ENCODE data around the gene FCHSD2. TPM values are rescaled to one million over a fixed set of nuclear protein-coding genes. Genes with fewer than 3 reads are reported as not detected.

The FCHSD2 gene
- total and polyA plus RNA-seq, 2 of the 13 experiments (the other 11 are each of a cell fraction or from before 2014, with no cell fraction given) = 20.5 to 24.8 TPM

- H3K79me2 ChIP-seq (ENCODE audit: insufficient read depth, low read length) = no peaks in the 10 kb centered on the region
- CTCF ChIA-PET (ENCODE audit: low intra/inter-chr PET ratio, low total read pairs) = no interaction called here
- H3K27me3 ChIP-seq (ENCODE audit: control insufficient read depth in 1 of 2, insufficient read depth in 2 of 2, low read length in 2 of 2) = no peaks in the 10 kb centered on the region
- H3K4me1 ChIP-seq (ENCODE audit: insufficient read depth, low read length) = no peaks in the 10 kb centered on the region
- H2AFZ ChIP-seq (ENCODE audit: low read length) = no peak overlapping the region
- H3K27ac ChIP-seq (ENCODE audit: extremely low read length, insufficient read depth, low read length) = no peak overlapping the region
- ATAC-seq = no peak
- H3K4me3 ChIP-seq (replicated peaks in 1 of 3; ENCODE audit: insufficient read depth in 1 of 3, low read depth in 2 of 3, low read length in 3 of 3) = no peak overlapping the region
- BruUV-seq (replicated peaks) = no TSS peak
- FAIRE-seq = no peak
- H4K20me1 ChIP-seq (ENCODE audit: insufficient read depth, low read length) = no peaks in the 10 kb centered on the region; the same call in 1 of the 2 replicates
- intact Hi-C loops (cut with micrococcal nuclease; ENCODE audit: unreplicated experiment) = no loop called here
- POLR2A ChIA-PET = no interaction called here
- no peaks in the 10 kb centered on the region for H3K9me3 ChIP-seq (ENCODE audit: low read length)
- H3K4me2 ChIP-seq (ENCODE audit: low read depth, low read length) = no peak overlapping the region
- WGBS (ENCODE audit: low lambda C conversion rate) = 100% methylated on average over 4 of the region's 4 CpGs
- TF ChIP-seq ATAD3A (CRISPR knock-in tag; IDR thresholded peaks at IDR 0.05) = no peak
- TF ChIP-seq, protein P1, sequence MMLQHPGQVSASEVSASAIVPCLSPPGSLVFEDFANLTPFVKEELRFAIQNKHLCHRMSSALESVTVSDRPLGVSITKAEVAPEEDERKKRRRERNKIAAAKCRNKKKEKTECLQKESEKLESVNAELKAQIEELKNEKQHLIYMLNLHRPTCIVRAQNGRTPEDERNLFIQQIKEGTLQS (CRISPR knock-in tag; IDR thresholded peaks at IDR 0.05) = no peak
- H3K9ac ChIP-seq (ENCODE audit: insufficient read depth, low read depth, low read length) = no peak overlapping the region
- DNase-seq (ENCODE audit: low spot score) = no peak
- peaks cover 11 to 34% of the 10 kb centered on the region in 2 experiments for H3K36me3 ChIP-seq (replicated peaks in 1 of 2; ENCODE audit: control insufficient read depth in 1 of 2, insufficient read depth in 2 of 2, low read length in 2 of 2)
- in situ Hi-C loops (cut with HindIII; ENCODE audit: extremely low pct_ligation_motif_present, low pct_unique_long_range_greater_than_20kb) = no loop called here
These were observed 281.5 kb downstream of the FCHSD2 start for GRCh38 chr11:72860592-72860991.

DNA sequence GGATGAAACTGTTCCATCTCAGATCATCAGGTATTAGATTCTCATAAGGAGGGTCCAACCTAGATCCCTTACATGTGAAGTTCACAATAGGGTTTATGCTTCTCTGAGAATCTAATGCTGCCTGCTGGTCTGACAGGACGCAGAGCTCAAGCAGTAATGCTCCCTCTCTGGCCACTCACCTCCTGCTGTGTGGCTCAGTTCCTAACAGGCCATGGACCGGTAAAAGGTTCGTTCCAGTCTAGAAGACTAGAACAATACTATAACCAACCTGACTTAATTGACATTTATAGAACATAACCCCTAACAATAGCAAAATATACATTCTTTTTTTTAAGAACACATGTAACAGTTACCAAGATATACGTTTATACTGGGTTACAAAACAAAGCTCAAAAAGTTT, 282.1 kb downstream of the FCHSD2 start:
- Histone ChIP-seq H3K9me3 (ENCODE audit: low read length) (no peaks in the 10 kb centered on the region), H2AFZ (ENCODE audit: low read length) (no peak overlapping the region), H3K4me2 (ENCODE audit: low read depth, low read length) (no peak overlapping the region), H4K20me1 (ENCODE audit: insufficient read depth, low read length) (no peaks in the 10 kb centered on the region; the same call in 1 of the 2 replicates), H3K79me2 (ENCODE audit: insufficient read depth, low read length) (no peaks in the 10 kb centered on the region), H3K27ac (ENCODE audit: extremely low read length, insufficient read depth, low read length) (no peak overlapping the region), H3K27me3 (ENCODE audit: control insufficient read depth in 1 of 2, insufficient read depth in 2 of 2, low read length in 2 of 2) (no peaks in the 10 kb centered on the region), H3K4me3 (replicated peaks in 1 of 3; ENCODE audit: insufficient read depth in 1 of 3, low read depth in 2 of 3, low read length in 3 of 3) (no peak overlapping the region), H3K4me1 (ENCODE audit: insufficient read depth, low read length) (no peaks in the 10 kb centered on the region), H3K36me3 (replicated peaks in 1 of 2; ENCODE audit: control insufficient read depth in 1 of 2, insufficient read depth in 2 of 2, low read length in 2 of 2) (peaks cover 11 to 28% of the 10 kb centered on the region in 2 experiments), H3K9ac (ENCODE audit: insufficient read depth, low read depth, low read length) (no peak overlapping the region)
- WGBS (ENCODE audit: low lambda C conversion rate) = 99% methylated on average over 4 of the region's 4 CpGs
- DNase-seq (ENCODE audit: low spot score) = no peak
- TF ChIP-seq KLF9 (CRISPR knock-in tag; IDR thresholded peaks at IDR 0.05; ENCODE audit: low read depth) (no peak), GFI1 (CRISPR knock-in tag; IDR thresholded peaks at IDR 0.05; ENCODE audit: borderline replicate concordance) (no peak), DNMT3B (CRISPR knock-in tag; conservative IDR thresholded peaks at IDR 0.05) (no peak), NFATC3 (CRISPR knock-in tag; IDR thresholded peaks at IDR 0.05) (no peak), GPN1 (CRISPR knock-in tag; IDR thresholded peaks at IDR 0.05; ENCODE audit: borderline replicate concordance) (no peak), FIP1L1 (IDR thresholded peaks at IDR 0.05; ENCODE audit: borderline replicate concordance, insufficient read depth, low read depth, low read length) (no peak), ZNF550 (CRISPR knock-in tag; IDR thresholded peaks at IDR 0.05; ENCODE audit: borderline replicate concordance) (no peak), PLSCR1 (CRISPR knock-in tag; IDR thresholded peaks at IDR 0.05; ENCODE audit: borderline replicate concordance) (no peak), SUZ12 (IDR thresholded peaks at IDR 0.05; ENCODE audit: low read depth, low read length) (no peak)
- TF ChIP-seq, protein P2, sequence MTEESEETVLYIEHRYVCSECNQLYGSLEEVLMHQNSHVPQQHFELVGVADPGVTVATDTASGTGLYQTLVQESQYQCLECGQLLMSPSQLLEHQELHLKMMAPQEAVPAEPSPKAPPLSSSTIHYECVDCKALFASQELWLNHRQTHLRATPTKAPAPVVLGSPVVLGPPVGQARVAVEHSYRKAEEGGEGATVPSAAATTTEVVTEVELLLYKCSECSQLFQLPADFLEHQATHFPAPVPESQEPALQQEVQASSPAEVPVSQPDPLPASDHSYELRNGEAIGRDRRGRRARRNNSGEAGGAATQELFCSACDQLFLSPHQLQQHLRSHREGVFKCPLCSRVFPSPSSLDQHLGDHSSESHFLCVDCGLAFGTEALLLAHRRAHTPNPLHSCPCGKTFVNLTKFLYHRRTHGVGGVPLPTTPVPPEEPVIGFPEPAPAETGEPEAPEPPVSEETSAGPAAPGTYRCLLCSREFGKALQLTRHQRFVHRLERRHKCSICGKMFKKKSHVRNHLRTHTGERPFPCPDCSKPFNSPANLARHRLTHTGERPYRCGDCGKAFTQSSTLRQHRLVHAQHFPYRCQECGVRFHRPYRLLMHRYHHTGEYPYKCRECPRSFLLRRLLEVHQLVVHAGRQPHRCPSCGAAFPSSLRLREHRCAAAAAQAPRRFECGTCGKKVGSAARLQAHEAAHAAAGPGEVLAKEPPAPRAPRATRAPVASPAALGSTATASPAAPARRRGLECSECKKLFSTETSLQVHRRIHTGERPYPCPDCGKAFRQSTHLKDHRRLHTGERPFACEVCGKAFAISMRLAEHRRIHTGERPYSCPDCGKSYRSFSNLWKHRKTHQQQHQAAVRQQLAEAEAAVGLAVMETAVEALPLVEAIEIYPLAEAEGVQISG (CRISPR knock-in tag; IDR thresholded peaks at IDR 0.05) = no peak
- no TSS peak for BruUV-seq (replicated peaks)
- ChIA-PET POLR2A (no interaction called here), CTCF (ENCODE audit: low intra/inter-chr PET ratio, low total read pairs) (no interaction called here)
- no peak for FAIRE-seq
- ATAC-seq = no peak
- in situ Hi-C loops (cut with HindIII; ENCODE audit: extremely low pct_ligation_motif_present, low pct_unique_long_range_greater_than_20kb) (no loop called here), intact Hi-C loops (cut with micrococcal nuclease; ENCODE audit: unreplicated experiment) (no loop called here)
